Measurements from ENCODE around the gene SLBP. TPM values are rescaled to one million over a fixed set of nuclear protein-coding genes. Genes with fewer than 3 reads are reported as not detected.

SLBP gene
- total and polyA plus RNA-seq, 2 donors (not counting 1 experiment from before 2014, with no cell fraction given): 19.4 to 31.8 TPM

DNA sequence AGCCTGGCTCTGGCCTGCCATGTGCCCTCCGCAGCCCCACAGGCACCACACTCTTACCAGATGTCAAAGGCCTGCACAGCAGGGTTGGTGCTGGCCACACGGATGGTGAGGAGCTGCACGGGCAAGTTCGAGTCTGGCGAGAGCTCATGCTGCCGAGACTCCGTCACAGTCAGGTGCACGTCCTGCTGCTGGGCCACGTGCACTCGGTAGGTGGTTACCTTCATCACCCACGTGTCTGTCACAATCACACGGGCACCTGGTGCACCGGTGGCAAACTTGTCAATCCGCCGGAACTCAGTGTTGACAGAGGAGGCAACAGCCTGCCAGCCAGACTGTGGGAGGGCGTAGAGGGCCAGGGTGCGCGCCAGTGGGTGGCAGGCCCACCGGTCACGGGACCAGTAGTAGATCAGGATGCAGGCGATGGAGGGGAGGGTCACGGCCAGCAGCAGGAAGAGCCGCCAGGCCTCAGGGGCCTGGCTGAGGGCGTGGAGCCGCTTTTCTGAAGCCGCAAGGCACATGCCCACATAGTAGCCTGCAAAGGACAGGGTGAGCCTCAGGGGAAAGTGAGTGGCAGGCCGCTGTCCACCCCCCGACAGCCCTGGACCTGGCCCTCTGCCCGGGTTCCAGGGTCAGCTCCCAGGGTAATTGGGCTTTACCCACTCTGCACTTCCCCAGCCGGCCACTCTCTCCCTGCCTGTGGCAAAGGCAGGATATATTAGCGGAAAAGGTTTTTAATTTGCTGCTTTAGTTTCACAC lies 6.2 kb upstream of the SLBP start:
- Histone ChIP-seq H3K36me3 (replicated peaks in 1 of 2; ENCODE audit: control extremely low read depth in 1 of 2, control insufficient read depth in 1 of 2, extremely low read depth in 1 of 2, insufficient read depth in 2 of 2, low read length in 1 of 2) (peaks cover 0 to 20% of the 10 kb centered on the region in 2 experiments), H3K9me3 (ENCODE audit: control extremely low read depth in 1 of 3, control insufficient read depth in 2 of 3, insufficient read depth in 1 of 3, low read length in 2 of 3) (peaks cover 0 to 6% (median 0%) of the 10 kb centered on the region in 3 donors), H3K27me3 (replicated peaks in 1 of 4; ENCODE audit: control extremely low read depth in 1 of 4, control insufficient read depth in 3 of 4, insufficient read depth in 4 of 4, low read length in 3 of 4) (no peaks in the 10 kb centered on the region), H3K4me1 (ENCODE audit: control insufficient read depth in 2 of 2, insufficient read depth in 2 of 2, low read length in 2 of 2) (peaks cover 61 to 84% of the 10 kb centered on the region in 2 donors), H4K20me1 (ENCODE audit: control insufficient read depth, insufficient read depth, low read length, poor library complexity, severe bottlenecking) (peaks cover 49% of the 10 kb centered on the region), H3K9ac (ENCODE audit: low read length) (no peak overlapping the region), H3K79me2 (ENCODE audit: control insufficient read depth, insufficient read depth, low read length) (peaks cover 55% of the 10 kb centered on the region), H3K4me2 (replicated peaks; ENCODE audit: low read depth, low read length, poor library complexity, severe bottlenecking) (no peak overlapping the region), H3K4me3 (ENCODE audit: control extremely low read depth in 1 of 5, extremely low read depth in 1 of 5, insufficient read depth in 1 of 5, low read depth in 2 of 5, low read length in 4 of 5) (no peak overlapping the region), H2AFZ (ENCODE audit: insufficient read depth, low read depth, low read length, poor library complexity, severe bottlenecking) (no peak overlapping the region), H3K27ac (ENCODE audit: low read length in 2 of 2) (no peak overlapping the region)
- Mint-ChIP-seq H3K4me1 (peaks cover 72% of the 10 kb centered on the region), H3K27me3 (no peaks in the 10 kb centered on the region), H3K4me3 (peak overlapping the region; percentile 64), H3K9me3 (ENCODE audit: insufficient read depth) (no peaks in the 10 kb centered on the region), H3K27ac (peak overlapping the region; percentile 86)
- ATAC-seq (ENCODE audit: low read depth): no peak
- CTCF ChIA-PET: interaction anchor here (0.6 to 14.7 kb wide), 2 partner anchors 25 to 90 kb away, joined by 4 to 503 read pairs; no protein-coding TSS in a partner anchor
- peak; percentile 56 for DNase-seq
- intact Hi-C loops (cut with micrococcal nuclease): no loop called here
- TF ChIP-seq EZH2 (IDR thresholded peaks at IDR 0.05; ENCODE audit: borderline replicate concordance, insufficient read depth, low read depth, low read length, poor library complexity, severe bottlenecking) (no peak), CTCF (IDR thresholded peaks at IDR 0.05) (no peak)
- WGBS (ENCODE audit: insufficient coverage): 96% methylated on average over 27 of the region's 31 CpGs
- POLR2A ChIA-PET: no interaction called here

Data from B cell (primary cell).